Ishikawa (cell line): ENCODE measurements around the gene HSD17B4.

Source experiments
- CEBPB ChIP-seq: IDR thresholded peaks from 2 replicates; pipeline ENCODE4 v1.6.1; 2012
- CREB1 ChIP-seq: IDR thresholded peaks from 2 replicates; pipeline ENCODE4 v1.6.1; 2012; ENCODE audit warnings: low read depth
- EGR1 ChIP-seq: IDR thresholded peaks from 2 replicates; pipeline ENCODE4 v1.6.1; 2012
- EP300 ChIP-seq: IDR thresholded peaks from 2 replicates; pipeline ENCODE4 v1.6.1; 2012; ENCODE audit warnings: borderline replicate concordance
- FOXM1 ChIP-seq: IDR thresholded peaks from 2 replicates; pipeline ENCODE4 v1.6.1; 2012; ENCODE audit warnings: low read depth, borderline replicate concordance
- NFIC ChIP-seq: IDR thresholded peaks from 2 replicates; pipeline ENCODE4 v1.6.1; 2012
- RAD21 ChIP-seq: IDR thresholded peaks from 2 replicates; pipeline ENCODE4 v1.6.1; 2012; ENCODE audit warnings: low read depth
- REST ChIP-seq: IDR thresholded peaks from 2 replicates; pipeline ENCODE4 v1.6.1; 2012; ENCODE audit warnings: low read depth, mild to moderate bottlenecking
- TAF1 ChIP-seq: IDR thresholded peaks from 2 replicates; pipeline ENCODE4 v1.6.1; 2012; ENCODE audit warnings: low read depth, mild to moderate bottlenecking
- TCF12 ChIP-seq: IDR thresholded peaks from 2 replicates; pipeline ENCODE4 v1.6.1; 2012; ENCODE audit warnings: low read depth
- TEAD4 ChIP-seq: IDR thresholded peaks from 2 replicates; pipeline ENCODE4 v1.6.1; 2012
- YY1 ChIP-seq: IDR thresholded peaks from 2 replicates; pipeline ENCODE4 v1.6.1; 2012; ENCODE audit warnings: low read depth
- ZBTB7A ChIP-seq: IDR thresholded peaks from 2 replicates; pipeline ENCODE4 v1.6.1; 2012; ENCODE audit warnings: low read depth
- TF ChIP-seq, protein P1 (sequence below): IDR thresholded peaks from 2 replicates; pipeline ENCODE4 v1.6.1; 2012
- TF ChIP-seq, protein P2 (sequence below): IDR thresholded peaks from 2 replicates; pipeline ENCODE4 v1.6.1; 2012

Gene HSD17B4

DNA sequence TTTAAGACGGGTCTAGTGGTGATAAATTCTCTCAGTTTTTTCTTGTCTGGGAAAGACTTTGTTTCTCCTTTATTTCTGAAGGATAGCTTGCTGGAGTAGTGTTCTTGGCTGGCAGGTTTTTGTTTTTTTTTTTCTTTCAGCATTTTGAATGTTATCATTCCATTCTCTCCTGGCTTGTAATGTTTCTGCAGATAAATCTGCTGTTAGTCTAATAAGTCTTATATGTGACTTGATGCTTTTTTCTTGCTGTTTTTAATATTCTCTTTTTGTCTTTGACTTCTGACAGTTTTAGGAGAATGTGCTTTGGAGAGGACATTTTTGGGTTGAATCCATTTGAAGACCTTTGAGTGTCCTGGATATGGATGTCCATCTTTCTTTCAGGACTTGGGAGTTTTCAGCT is 16.0 kb downstream of the HSD17B4 start:
- TF ChIP-seq YY1 (no peak), TAF1 (no peak), NFIC (no peak), ZBTB7A (no peak), FOXM1 (no peak), TEAD4 (no peak), TCF12 (no peak), REST (no peak), EP300 (no peak), CEBPB (no peak), CREB1 (no peak), EGR1 (no peak), RAD21 (no peak)
- TF ChIP-seq, protein P1, sequence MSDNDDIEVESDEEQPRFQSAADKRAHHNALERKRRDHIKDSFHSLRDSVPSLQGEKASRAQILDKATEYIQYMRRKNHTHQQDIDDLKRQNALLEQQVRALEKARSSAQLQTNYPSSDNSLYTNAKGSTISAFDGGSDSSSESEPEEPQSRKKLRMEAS, result no peak
- TF ChIP-seq, protein P2, sequence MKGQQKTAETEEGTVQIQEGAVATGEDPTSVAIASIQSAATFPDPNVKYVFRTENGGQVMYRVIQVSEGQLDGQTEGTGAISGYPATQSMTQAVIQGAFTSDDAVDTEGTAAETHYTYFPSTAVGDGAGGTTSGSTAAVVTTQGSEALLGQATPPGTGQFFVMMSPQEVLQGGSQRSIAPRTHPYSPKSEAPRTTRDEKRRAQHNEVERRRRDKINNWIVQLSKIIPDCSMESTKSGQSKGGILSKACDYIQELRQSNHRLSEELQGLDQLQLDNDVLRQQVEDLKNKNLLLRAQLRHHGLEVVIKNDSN, result no peak

GRCh38 chr5:119470105-119470763 is 17.9 kb downstream of the HSD17B4 start:
- TF ChIP-seq REST (no peak), EP300 (no peak), RAD21 (no peak), YY1 (no peak), TEAD4 (no peak), EGR1 (no peak), NFIC (no peak), CREB1 (no peak), ZBTB7A (no peak), FOXM1 (no peak)
- TF ChIP-seq, protein P2, result no peak
- TF ChIP-seq, protein P1, result no peak

DNA sequence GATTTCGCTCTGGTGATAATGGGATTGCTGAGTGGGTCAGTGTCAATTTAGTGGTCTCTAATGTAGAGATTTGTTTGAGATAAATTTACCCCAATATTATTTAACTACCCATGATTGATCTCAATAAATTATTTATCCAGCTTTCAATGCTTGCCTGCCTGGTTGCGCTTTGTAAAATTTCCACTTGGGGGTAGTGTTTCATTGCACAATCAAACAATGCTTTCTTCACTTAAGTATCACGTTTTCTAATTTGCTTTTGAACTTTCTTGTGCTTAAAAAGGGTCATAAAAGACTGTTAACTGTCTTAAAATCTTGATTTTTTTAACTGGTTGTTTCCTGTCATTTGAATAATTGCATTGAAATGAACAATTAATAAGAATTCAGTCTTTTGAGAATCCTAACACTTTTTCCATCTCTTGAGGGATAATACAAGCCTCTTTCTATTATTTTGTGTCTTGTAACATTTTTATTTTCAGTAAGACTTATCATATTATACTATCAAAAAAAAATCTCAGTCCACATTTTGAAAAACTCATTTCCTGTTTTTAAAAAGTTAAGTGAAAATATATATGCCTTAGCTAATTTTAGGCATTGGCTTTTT is 18.7 kb downstream of the HSD17B4 start:
- TF ChIP-seq REST (no peak), CEBPB (peak; percentile 76), TEAD4 (no peak), EP300 (no peak), YY1 (no peak), ZBTB7A (no peak), EGR1 (no peak), RAD21 (peak; percentile 72), CREB1 (no peak)
- TF ChIP-seq, protein P2, result no peak

GRCh38 chr5:119473241-119473640 is 20.9 kb downstream of the HSD17B4 start:
- TF ChIP-seq TAF1, result no peak
- TF ChIP-seq RAD21, result no peak
- TF ChIP-seq, protein P1, result no peak
- TF ChIP-seq CREB1, result no peak
- TF ChIP-seq REST, result no peak
- TF ChIP-seq FOXM1, result no peak
- no peak for TF ChIP-seq NFIC
- TF ChIP-seq ZBTB7A, result no peak
- no peak for TF ChIP-seq TCF12
- TF ChIP-seq EP300, result no peak
- no peak for TF ChIP-seq CEBPB
- TF ChIP-seq TEAD4, result no peak
- no peak for TF ChIP-seq EGR1
- TF ChIP-seq, protein P2, result no peak
- TF ChIP-seq YY1, result no peak
